ENCODE data around the gene DCST1. TPM values are rescaled to one million over a fixed set of nuclear protein-coding genes. Genes with fewer than 3 reads are reported as not detected.

Gene DCST1
- total RNA-seq, 1 experiment from 2014 or later: 0.15 TPM

GRCh38 chr1:155053531-155054105, 20.0 kb downstream of the DCST1 start:
- TF ChIP-seq, protein P1, sequence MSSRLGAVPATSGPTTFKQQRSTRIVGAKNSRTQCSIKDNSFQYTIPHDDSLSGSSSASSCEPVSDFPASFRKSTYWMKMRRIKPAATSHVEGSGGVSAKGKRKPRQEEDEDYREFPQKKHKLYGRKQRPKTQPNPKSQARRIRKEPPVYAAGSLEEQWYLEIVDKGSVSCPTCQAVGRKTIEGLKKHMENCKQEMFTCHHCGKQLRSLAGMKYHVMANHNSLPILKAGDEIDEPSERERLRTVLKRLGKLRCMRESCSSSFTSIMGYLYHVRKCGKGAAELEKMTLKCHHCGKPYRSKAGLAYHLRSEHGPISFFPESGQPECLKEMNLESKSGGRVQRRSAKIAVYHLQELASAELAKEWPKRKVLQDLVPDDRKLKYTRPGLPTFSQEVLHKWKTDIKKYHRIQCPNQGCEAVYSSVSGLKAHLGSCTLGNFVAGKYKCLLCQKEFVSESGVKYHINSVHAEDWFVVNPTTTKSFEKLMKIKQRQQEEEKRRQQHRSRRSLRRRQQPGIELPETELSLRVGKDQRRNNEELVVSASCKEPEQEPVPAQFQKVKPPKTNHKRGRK (CRISPR knock-in tag; IDR thresholded peaks at IDR 0.05; ENCODE audit: borderline replicate concordance): no peak
- TF ChIP-seq TEAD4 (CRISPR knock-in tag; IDR thresholded peaks at IDR 0.05) (no peak), ZBTB21 (CRISPR knock-in tag; IDR thresholded peaks at IDR 0.05; ENCODE audit: borderline replicate concordance) (no peak), RELA (CRISPR knock-in tag; IDR thresholded peaks at IDR 0.05; ENCODE audit: borderline replicate concordance) (no peak), OVOL2 (CRISPR knock-in tag; IDR thresholded peaks at IDR 0.05; ENCODE audit: borderline replicate concordance) (no peak), CREM (CRISPR knock-in tag; IDR thresholded peaks at IDR 0.05) (no peak), NFE2L1 (CRISPR knock-in tag; IDR thresholded peaks at IDR 0.05) (no peak), ZNF121 (CRISPR knock-in tag; IDR thresholded peaks at IDR 0.05) (no peak), IRF2 (CRISPR knock-in tag; IDR thresholded peaks at IDR 0.05; ENCODE audit: borderline replicate concordance, low read depth) (no peak), NR2C2 (CRISPR knock-in tag; IDR thresholded peaks at IDR 0.05) (no peak), ZNF317 (CRISPR knock-in tag; IDR thresholded peaks at IDR 0.05; ENCODE audit: borderline replicate concordance, low read depth) (no peak), EMX1 (CRISPR knock-in tag; IDR thresholded peaks at IDR 0.05) (no peak), SMAD3 (CRISPR knock-in tag; IDR thresholded peaks at IDR 0.05; ENCODE audit: borderline replicate concordance) (no peak), E2F5 (CRISPR knock-in tag; IDR thresholded peaks at IDR 0.05) (no peak), CBFB (CRISPR knock-in tag; IDR thresholded peaks at IDR 0.05; ENCODE audit: low read depth) (no peak)
- TF ChIP-seq, protein P2, sequence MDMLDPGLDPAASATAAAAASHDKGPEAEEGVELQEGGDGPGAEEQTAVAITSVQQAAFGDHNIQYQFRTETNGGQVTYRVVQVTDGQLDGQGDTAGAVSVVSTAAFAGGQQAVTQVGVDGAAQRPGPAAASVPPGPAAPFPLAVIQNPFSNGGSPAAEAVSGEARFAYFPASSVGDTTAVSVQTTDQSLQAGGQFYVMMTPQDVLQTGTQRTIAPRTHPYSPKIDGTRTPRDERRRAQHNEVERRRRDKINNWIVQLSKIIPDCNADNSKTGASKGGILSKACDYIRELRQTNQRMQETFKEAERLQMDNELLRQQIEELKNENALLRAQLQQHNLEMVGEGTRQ (CRISPR knock-in tag; IDR thresholded peaks at IDR 0.05): no peak
- Mint-ChIP-seq H3K36me3 (no peaks in the 10 kb centered on the region), H3K27ac (no peak overlapping the region), H3K27me3 (ENCODE audit: low read depth) (peaks cover 20% of the 10 kb centered on the region), H3K4me3 (no peak overlapping the region), H3K9me3 (no peaks in the 10 kb centered on the region), H3K4me1 (peaks cover 18% of the 10 kb centered on the region)
- no peak for ATAC-seq
- CTCF ChIA-PET: interaction anchor here (0.6 to 9.4 kb wide), 10 partner anchors 7 to 156 kb away, joined by 4 to 176 read pairs (median 8); partner anchors contain the start of gene EFNA4
- POLR2A ChIA-PET: no interaction called here
- DNase-seq (ENCODE audit: low spot score): no peak

GRCh38 chr1:155057104-155057503, 23.5 kb downstream of the DCST1 start:
- H3K27me3 Mint-ChIP-seq (ENCODE audit: low read depth): peaks cover 11% of the 10 kb centered on the region

More at GRCh38 chr1:155057104-155057503, 23.5 kb downstream of the DCST1 start:
- peaks cover 6% of the 10 kb centered on the region for H3K4me1 Mint-ChIP-seq
- no peaks in the 10 kb centered on the region for H3K9me3 Mint-ChIP-seq
- H3K27ac Mint-ChIP-seq: no peak overlapping the region
- ChIA-PET POLR2A (interaction anchor here (0.6 kb wide), 1 partner anchor 13 kb away, joined by 5 read pairs; no protein-coding TSS in a partner anchor), CTCF (interaction anchor here (0.6 to 9.4 kb wide), 19 partner anchors 7 to 981 kb away, joined by 3 to 176 read pairs (median 3); partner anchors contain the start of genes ADAM15, FLAD1, KRTCAP2 and PBXIP1)
- no peak overlapping the region for H3K4me3 Mint-ChIP-seq
- DNase-seq (ENCODE audit: low spot score) (no peak), ATAC-seq (no peak)
- TF ChIP-seq ZNF317 (CRISPR knock-in tag; IDR thresholded peaks at IDR 0.05; ENCODE audit: borderline replicate concordance, low read depth) (no peak), ZNF423 (CRISPR knock-in tag; IDR thresholded peaks at IDR 0.05) (no peak), GABPB1 (CRISPR knock-in tag; IDR thresholded peaks at IDR 0.05) (no peak), NFE2L1 (CRISPR knock-in tag; IDR thresholded peaks at IDR 0.05) (no peak), PRDM15 (CRISPR knock-in tag; IDR thresholded peaks at IDR 0.05) (no peak), RORB (CRISPR knock-in tag; IDR thresholded peaks at IDR 0.05) (no peak)
- H3K36me3 Mint-ChIP-seq: no peaks in the 10 kb centered on the region
